Measurements from ENCODE around the gene GRAMD4.

GRAMD4 gene

GRCh38 chr22:46675938-46676337 lies 55.8 kb downstream of the GRAMD4 start:
- TF ChIP-seq, protein P1, sequence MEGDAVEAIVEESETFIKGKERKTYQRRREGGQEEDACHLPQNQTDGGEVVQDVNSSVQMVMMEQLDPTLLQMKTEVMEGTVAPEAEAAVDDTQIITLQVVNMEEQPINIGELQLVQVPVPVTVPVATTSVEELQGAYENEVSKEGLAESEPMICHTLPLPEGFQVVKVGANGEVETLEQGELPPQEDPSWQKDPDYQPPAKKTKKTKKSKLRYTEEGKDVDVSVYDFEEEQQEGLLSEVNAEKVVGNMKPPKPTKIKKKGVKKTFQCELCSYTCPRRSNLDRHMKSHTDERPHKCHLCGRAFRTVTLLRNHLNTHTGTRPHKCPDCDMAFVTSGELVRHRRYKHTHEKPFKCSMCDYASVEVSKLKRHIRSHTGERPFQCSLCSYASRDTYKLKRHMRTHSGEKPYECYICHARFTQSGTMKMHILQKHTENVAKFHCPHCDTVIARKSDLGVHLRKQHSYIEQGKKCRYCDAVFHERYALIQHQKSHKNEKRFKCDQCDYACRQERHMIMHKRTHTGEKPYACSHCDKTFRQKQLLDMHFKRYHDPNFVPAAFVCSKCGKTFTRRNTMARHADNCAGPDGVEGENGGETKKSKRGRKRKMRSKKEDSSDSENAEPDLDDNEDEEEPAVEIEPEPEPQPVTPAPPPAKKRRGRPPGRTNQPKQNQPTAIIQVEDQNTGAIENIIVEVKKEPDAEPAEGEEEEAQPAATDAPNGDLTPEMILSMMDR (conservative IDR thresholded peaks at IDR 0.05), result no peak
- no peak overlapping the region for H3K27ac ChIP-seq

- TF ChIP-seq, protein P1 (conservative IDR thresholded peaks at IDR 0.05), result no peak
- H3K27ac ChIP-seq, result no peak overlapping the region
These were observed 56.3 kb downstream of the GRAMD4 start for GRCh38 chr22:46676479-46676878.

- TF ChIP-seq, protein P1 (conservative IDR thresholded peaks at IDR 0.05), result no peak
- no peak overlapping the region for H3K27ac ChIP-seq
These were observed 56.7 kb downstream of the GRAMD4 start for GRCh38 chr22:46676881-46677280.

GRCh38 chr22:46677323-46678002 lies 57.3 kb downstream of the GRAMD4 start:
- H3K27ac ChIP-seq, result no peak overlapping the region

DNA sequence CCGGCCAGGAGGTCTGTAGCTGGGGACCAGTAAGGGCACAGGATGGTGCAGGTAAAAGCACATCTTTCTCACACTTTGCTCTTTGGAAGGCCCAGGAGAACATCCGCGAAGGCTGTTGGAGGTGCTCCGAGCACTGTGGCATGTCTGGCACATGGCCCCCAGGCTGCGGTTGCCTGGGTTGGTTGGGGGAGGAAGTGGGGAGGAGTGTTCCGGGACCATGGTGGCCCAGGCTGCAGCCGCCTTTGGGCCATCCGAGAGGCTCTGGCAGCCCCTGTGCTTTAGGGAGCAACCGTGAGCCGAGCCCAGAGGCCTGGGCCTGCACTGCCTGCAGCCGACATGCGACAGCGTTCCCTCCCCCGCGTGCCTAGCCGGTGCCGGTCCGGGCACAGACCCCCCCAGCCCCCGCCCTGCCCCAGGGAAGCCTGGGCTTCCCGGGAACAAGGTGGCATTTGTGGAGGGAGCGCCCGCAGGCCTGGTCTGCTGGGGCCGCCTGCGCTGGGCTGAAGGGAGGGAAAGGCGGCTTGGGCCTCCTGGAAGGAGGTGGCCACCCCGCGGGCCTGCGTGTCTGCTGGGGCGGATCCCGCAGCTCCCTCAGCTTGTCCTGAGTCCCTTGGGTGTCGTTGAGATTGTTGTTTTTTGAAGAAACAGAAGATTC lies 57.9 kb downstream of the GRAMD4 start:
- TF ChIP-seq, protein P1 (conservative IDR thresholded peaks at IDR 0.05), result no peak
- H3K27ac ChIP-seq, result no peak overlapping the region

More at GRCh38 chr22:46677323-46678002, 57.3 kb downstream of the GRAMD4 start:
- TF ChIP-seq, protein P1 (conservative IDR thresholded peaks at IDR 0.05), result no peak

DNA sequence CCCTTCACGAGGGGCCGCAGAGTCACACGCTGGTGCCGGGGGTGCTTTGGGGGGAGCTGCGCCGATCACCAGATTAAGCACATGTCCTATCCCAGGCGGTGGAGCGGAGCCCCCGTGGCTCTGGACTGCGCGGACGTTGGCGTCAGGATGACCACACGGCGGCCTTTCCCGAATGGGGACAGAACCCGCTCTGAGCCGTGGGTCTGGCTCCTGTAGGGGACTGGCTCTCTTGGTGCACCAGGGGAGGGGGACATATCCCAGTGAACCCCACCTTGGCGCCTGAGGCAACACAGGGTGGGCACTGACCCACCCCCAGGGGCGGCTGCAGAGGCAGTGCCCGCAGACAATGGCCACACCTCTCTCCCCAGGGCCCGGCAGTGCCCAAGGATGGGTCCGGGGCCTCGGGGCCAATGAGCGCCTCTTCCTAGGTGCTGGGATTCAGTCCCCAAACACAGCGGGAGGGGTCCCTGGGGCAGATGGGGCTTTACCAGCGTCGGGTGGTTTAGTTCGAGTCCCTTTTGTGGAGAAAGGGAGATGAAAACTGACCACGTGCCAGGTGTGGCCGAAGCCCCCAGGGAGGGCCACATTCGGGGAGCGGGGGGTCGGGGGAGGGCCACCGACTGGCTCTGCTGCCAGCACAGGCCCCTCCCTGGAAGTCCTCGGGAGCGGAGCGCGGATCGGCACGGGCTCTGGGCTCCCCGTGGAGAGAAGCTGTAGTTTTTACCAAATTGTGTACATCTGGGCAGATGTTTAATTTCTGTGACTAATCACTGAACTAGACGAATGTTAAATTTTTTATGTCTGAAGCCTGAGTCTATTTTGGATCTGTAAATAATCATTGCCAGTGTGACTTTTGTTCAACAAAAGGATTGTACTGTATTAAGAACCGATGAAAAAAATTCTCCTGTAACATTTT lies 58.9 kb downstream of the GRAMD4 start:
- TF ChIP-seq, protein P1 (conservative IDR thresholded peaks at IDR 0.05), result no peak
- no peak overlapping the region for H3K27ac ChIP-seq

- TF ChIP-seq, protein P1 (conservative IDR thresholded peaks at IDR 0.05), result no peak
- no peak overlapping the region for H3K27ac ChIP-seq
These were observed 59.6 kb downstream of the GRAMD4 start for GRCh38 chr22:46679706-46680269.

Measured in VCaP (cell line).